ENCODE data around the gene PPARG.
"Not testable (repeated sequence)": the region's sequence is repeated elsewhere in the genome, so short reads cannot be mapped to it uniquely, and the experiment has no call there.

PPARG gene

GRCh38 chr3:12275974-12276650 is 12.8 kb upstream of the PPARG start:
- no peak for TF ChIP-seq MYC (IDR thresholded peaks at IDR 0.05; ENCODE audit: low read depth, low read length)
- DNase-seq (ENCODE audit: low read depth): no peak
- no peak overlapping the region for H3K4me3 ChIP-seq (ENCODE audit: low read depth, low read length)

DNA sequence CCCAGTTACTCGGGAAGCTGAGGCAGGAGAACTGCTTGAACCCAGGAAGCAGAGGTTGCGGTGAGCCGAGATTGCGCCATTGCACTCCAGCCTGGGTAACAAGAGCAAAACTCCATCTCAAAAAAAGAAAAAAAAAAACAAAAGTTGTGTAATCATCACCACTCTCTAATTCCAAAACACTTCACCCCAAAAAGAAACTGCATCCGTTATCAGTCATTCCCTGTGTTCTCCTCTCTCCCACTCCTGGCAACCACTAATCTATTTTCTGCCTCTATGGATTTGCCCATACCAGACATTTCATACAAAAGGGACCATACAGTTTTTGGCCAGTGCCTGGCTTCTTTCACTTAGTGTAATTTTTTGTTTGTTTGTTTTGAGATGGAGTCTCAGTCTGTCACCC is 12.0 kb upstream of the PPARG start:
- not testable (repeated sequence) for H3K4me3 ChIP-seq (ENCODE audit: low read depth, low read length); DNase-seq (ENCODE audit: low read depth)

DNA sequence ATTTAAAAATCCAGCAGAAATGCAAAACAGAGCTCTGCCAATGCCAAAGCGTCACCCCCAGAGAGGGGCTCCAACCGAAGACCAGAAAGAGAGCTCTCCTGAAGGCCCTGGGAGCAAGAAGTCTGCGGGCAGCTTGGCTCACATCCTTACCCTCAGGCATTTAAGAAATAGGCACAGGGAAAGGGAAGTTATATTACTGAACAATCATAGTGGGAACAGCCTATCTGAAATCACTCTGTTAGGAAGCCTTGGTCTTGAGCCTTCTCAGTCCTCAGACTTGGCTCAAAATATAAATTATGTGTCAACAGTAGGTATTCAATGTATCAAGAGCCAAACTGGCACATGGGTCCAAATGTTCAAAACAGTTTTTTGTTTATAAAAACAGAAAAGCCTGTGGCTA is 10.3 kb upstream of the PPARG start:
- TF ChIP-seq, protein P1, sequence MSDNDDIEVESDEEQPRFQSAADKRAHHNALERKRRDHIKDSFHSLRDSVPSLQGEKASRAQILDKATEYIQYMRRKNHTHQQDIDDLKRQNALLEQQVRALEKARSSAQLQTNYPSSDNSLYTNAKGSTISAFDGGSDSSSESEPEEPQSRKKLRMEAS (IDR thresholded peaks at IDR 0.05; ENCODE audit: low read depth, low read length): no peak
- TF ChIP-seq CTCF (IDR thresholded peaks at IDR 0.05; ENCODE audit: low read depth, low read length): no peak
- TF ChIP-seq MYC (IDR thresholded peaks at IDR 0.05; ENCODE audit: low read depth, low read length): no peak
- TF ChIP-seq POLR2A (IDR thresholded peaks at IDR 0.05; ENCODE audit: extremely low read depth, insufficient read length): no peak
- no peak for DNase-seq (ENCODE audit: low read depth)
- no peak overlapping the region for H3K4me3 ChIP-seq (ENCODE audit: low read depth, low read length)

- TF ChIP-seq, protein P1 (IDR thresholded peaks at IDR 0.05; ENCODE audit: low read depth, low read length): no peak
- TF ChIP-seq CTCF (IDR thresholded peaks at IDR 0.05; ENCODE audit: low read depth, low read length) (no peak), POLR2A (IDR thresholded peaks at IDR 0.05; ENCODE audit: extremely low read depth, insufficient read length) (no peak), MYC (IDR thresholded peaks at IDR 0.05; ENCODE audit: low read depth, low read length) (no peak)
- H3K4me3 ChIP-seq (ENCODE audit: low read depth, low read length): no peak overlapping the region
- DNase-seq (ENCODE audit: low read depth): no peak
Measured at GRCh38 chr3:12279591-12280326, 9.1 kb upstream of the PPARG start.

- TF ChIP-seq, protein P1 (IDR thresholded peaks at IDR 0.05; ENCODE audit: low read depth, low read length): no peak
- no peak overlapping the region for H3K4me3 ChIP-seq (ENCODE audit: low read depth, low read length)
- DNase-seq (ENCODE audit: low read depth): no peak
Measured at GRCh38 chr3:12280357-12280806, 8.5 kb upstream of the PPARG start.

DNA sequence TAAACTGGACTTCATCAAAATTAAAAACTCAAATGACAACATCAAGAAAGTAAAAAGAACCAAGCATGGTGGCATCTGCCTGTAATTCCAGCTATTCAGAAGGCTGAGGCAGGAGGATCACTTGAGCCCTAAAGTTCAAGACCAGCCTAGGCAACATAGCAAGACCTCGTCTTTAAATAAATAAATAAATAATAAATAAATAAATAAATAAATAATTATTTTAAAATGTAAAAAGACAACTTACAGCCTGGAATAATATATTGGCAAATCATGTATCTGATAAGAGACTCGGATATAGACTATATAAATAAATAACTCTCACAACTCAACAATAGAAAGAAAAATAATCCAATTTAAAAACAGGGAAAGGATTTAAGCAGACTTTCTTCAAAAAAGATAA is 4.3 kb upstream of the PPARG start:
- no peak for TF ChIP-seq CTCF (IDR thresholded peaks at IDR 0.05; ENCODE audit: low read depth, low read length)
- no peak for TF ChIP-seq POLR2A (IDR thresholded peaks at IDR 0.05; ENCODE audit: extremely low read depth, insufficient read length)
- TF ChIP-seq MYC (IDR thresholded peaks at IDR 0.05; ENCODE audit: low read depth, low read length): no peak
- TF ChIP-seq, protein P1 (IDR thresholded peaks at IDR 0.05; ENCODE audit: low read depth, low read length): no peak
- no peak overlapping the region for H3K4me3 ChIP-seq (ENCODE audit: low read depth, low read length)
- no peak for DNase-seq (ENCODE audit: low read depth)

- no peak for DNase-seq (ENCODE audit: low read depth)
- TF ChIP-seq MYC (IDR thresholded peaks at IDR 0.05; ENCODE audit: low read depth, low read length): no peak
- no peak for TF ChIP-seq POLR2A (IDR thresholded peaks at IDR 0.05; ENCODE audit: extremely low read depth, insufficient read length)
- TF ChIP-seq CTCF (IDR thresholded peaks at IDR 0.05; ENCODE audit: low read depth, low read length): no peak
- TF ChIP-seq, protein P1 (IDR thresholded peaks at IDR 0.05; ENCODE audit: low read depth, low read length): no peak
- H3K4me3 ChIP-seq (ENCODE audit: low read depth, low read length): no peak overlapping the region
Measured at GRCh38 chr3:12285003-12285555, 3.8 kb upstream of the PPARG start.

GRCh38 chr3:12285779-12286178 is 3.1 kb upstream of the PPARG start:
- not testable (repeated sequence) for DNase-seq (ENCODE audit: low read depth)

More at GRCh38 chr3:12285779-12286178, 3.1 kb upstream of the PPARG start:
- H3K4me3 ChIP-seq (ENCODE audit: low read depth, low read length): not testable (repeated sequence)
